K562 (cell line): ENCODE results near the gene MTFR2. TPM values are rescaled to one million over a fixed set of nuclear protein-coding genes. Genes with fewer than 3 reads are reported as not detected.

Experiments used
- ETV1 ChIP-seq: fragments of 450-650 bp; conservative IDR thresholded peaks from 2 replicates; pipeline ENCODE4 v1.6.1; 2016; ENCODE audit warnings: missing genetic modification characterization, control low read depth, low read depth, missing compliant biosample characterization
- MTA3 ChIP-seq: fragments of 450-650 bp; formaldehyde crosslinking; IDR thresholded peaks from 2 replicates; pipeline ENCODE4 v1.6.1; 2017; ENCODE audit warnings: mild to moderate bottlenecking, borderline replicate concordance
- NCOA4 ChIP-seq: fragments of 450-650 bp; IDR thresholded peaks from 2 replicates; pipeline ENCODE4 v1.6.1; 2018; ENCODE audit warnings: mild to moderate bottlenecking; ENCODE audit not compliant: partially characterized antibody
- NONO ChIP-seq, 2 experiments: fragments of 200-400 bp in 1 of 2; fragments of 450-650 bp in 1 of 2; formaldehyde crosslinking in 1 of 2; IDR thresholded peaks; 2 replicates each; pipeline ENCODE4 v1.6.1; 2017; ENCODE audit warnings: low read depth in 2 of 2, mild to moderate bottlenecking in 2 of 2, moderate library complexity in 2 of 2, low read length in 1 of 2
- PHTF2 ChIP-seq: fragments of 250-450 bp; sonication (Bioruptor Pico); IDR thresholded peaks from 2 replicates; pipeline ENCODE4 v1.5.0; 2021; ENCODE audit warnings: mild to moderate bottlenecking
- RBBP5 ChIP-seq: fragments of 200-600 bp; sonication (generic); IDR thresholded peaks from 2 replicates; pipeline ENCODE4 v1.6.1; 2012; ENCODE audit warnings: borderline replicate concordance, mild to moderate bottlenecking, low read length, control low read depth, inconsistent platforms; ENCODE audit not compliant: insufficient read depth, poor library complexity, severe bottlenecking
- RCOR1 ChIP-seq, 2 experiments: IDR thresholded peaks; 2 replicates each; pipeline ENCODE4 v1.6.1; 2012; ENCODE audit warnings: low read depth in 2 of 2, low read length in 2 of 2, borderline replicate concordance in 1 of 2, improper control_type of control experiment in 1 of 2
- TRIM28 ChIP-seq: fragments of 450-650 bp; IDR thresholded peaks from 2 replicates; pipeline ENCODE4 v1.6.1; 2017
- ZEB2 ChIP-seq: fragments of 450-650 bp; IDR thresholded peaks from 2 replicates; pipeline ENCODE4 v1.6.1; 2016
- ZNF311 ChIP-seq: fragments of 250-450 bp; sonication (Bioruptor Pico); IDR thresholded peaks from 2 replicates; pipeline ENCODE4 v1.4.0; 2020; ENCODE audit warnings: mild to moderate bottlenecking, moderate library complexity
- ZNF589 ChIP-seq: fragments of 200-800 bp; sonication (Bioruptor generic); IDR thresholded peaks from 2 replicates; pipeline ENCODE4 v1.6.1; 2016; ENCODE audit warnings: low read depth, missing genetic modification characterization, missing compliant biosample characterization
- polyA plus RNA-seq, 8 experiments: library from polyadenylated mRNA; depleted of rRNA in 4 of 8; stranded (reverse) in 5 of 8; unstranded in 3 of 8; fragments of >200 nt; fragmentation: Nextera tagmentation in 2 of 8; fragmentation: Illumina TruSeq in 1 of 8; extraction: Ambion mirVana in 2 of 8; extraction: Trizol in 1 of 8; gene quantifications; 2 replicates each; pipeline versions ENCODE4 v1.2.1 to v1.2.3, GENCODE V29; 2011 to 2014; ENCODE audit warnings: inconsistent platforms in 1 of 8, missing spikeins in 1 of 8
- total RNA-seq, 7 experiments: library from RNA; depleted of rRNA in 6 of 7; stranded (reverse); fragments of >200 nt in 6 of 7; fragmentation: Illumina TruSeq in 2 of 7; extraction: Trizol in 2 of 7; gene quantifications; 2 replicates each; pipeline versions ENCODE4 v1.2.1 to v1.2.3, GENCODE V29; 2011 to 2021; ENCODE audit warnings: low replicate concordance in 1 of 7
- TF ChIP-seq, protein P1 (sequence below), 2 experiments: fragments of 450-650 bp; conservative IDR thresholded peaks; 2 replicates each; pipeline ENCODE4 v1.6.1; 2017; ENCODE audit warnings: mild to moderate bottlenecking in 2 of 2, moderate library complexity in 2 of 2
- TF ChIP-seq, protein P2 (sequence below): fragments of 250-450 bp; sonication (Bioruptor Pico); IDR thresholded peaks from 2 replicates; pipeline ENCODE4 v1.4.0; 2020; ENCODE audit warnings: borderline replicate concordance
- TF ChIP-seq, protein P3 (sequence below), 3 experiments: fragments of 200-800 bp in 1 of 3; fragments of 250-450 bp in 1 of 3; fragments of 450-650 bp in 1 of 3; sonication (Bioruptor Pico) in 1 of 3; sonication (Bioruptor generic) in 1 of 3; formaldehyde crosslinking in 1 of 3; IDR thresholded peaks; 2 replicates each; pipeline versions ENCODE4 v1.6.1 to v1.8.0; 2016 to 2022; ENCODE audit warnings: mild to moderate bottlenecking in 2 of 3, missing genetic modification characterization in 2 of 3, missing compliant biosample characterization in 1 of 3, moderate library complexity in 1 of 3
- TF ChIP-seq, protein P4 (sequence below): fragments of 200-400 bp; formaldehyde crosslinking; IDR thresholded peaks from 2 replicates; pipeline ENCODE4 v1.6.1; 2017; ENCODE audit warnings: mild to moderate bottlenecking, low read depth, low read length, moderate library complexity
- TF ChIP-seq, protein P5 (sequence below): fragments of 250-450 bp; sonication (Bioruptor Pico); IDR thresholded peaks from 2 replicates; pipeline ENCODE4 v1.8.0; 2022; ENCODE audit warnings: moderate library complexity, mild to moderate bottlenecking, inconsistent platforms

The MTFR2 gene
- total and polyA plus RNA-seq, 9 of the 15 experiments (the other 6 are each of a cell fraction or from before 2014, with no cell fraction given), result 10.1 to 63.3 (median 45.9) TPM

DNA sequence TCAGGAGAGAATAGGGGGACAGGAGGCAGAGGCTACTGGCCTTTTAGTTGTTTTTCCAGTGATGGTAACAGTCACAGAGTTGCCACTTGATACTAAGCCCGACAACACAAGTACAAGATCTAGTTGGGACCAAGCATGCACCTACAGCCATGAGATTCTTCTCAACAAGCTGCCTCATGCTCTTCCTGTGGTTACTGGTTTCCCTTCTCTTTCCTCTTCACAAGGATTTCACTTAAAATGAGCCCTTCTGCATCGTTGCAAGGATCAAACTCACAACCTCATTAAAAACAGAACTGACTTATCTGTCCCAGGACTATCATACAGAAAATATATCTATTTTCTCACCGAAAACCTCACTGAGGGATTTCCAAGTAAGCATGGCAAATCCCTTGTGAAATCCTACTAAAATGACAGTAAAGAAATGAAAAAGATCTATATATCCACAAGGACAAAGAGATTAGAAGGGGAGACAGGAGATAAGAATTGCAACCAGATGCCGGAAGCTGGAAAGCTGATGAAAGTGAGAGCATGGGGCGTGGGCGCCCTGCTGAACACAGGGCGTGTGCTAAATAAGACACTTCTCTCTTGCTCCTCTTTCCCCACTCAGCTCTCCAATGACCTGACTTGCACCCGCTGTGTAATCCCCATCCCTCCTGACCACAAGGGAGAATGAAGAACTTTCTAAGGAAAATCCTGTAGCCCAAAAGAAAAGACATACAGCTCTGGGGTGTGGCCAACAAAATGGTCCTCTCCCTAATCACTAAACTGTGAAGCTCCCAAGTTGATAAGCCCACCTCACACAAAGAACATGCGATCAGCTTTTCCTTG lies 13.4 kb downstream of the MTFR2 start (continued):
- TF ChIP-seq TRIM28, result no peak
- TF ChIP-seq, protein P1, sequence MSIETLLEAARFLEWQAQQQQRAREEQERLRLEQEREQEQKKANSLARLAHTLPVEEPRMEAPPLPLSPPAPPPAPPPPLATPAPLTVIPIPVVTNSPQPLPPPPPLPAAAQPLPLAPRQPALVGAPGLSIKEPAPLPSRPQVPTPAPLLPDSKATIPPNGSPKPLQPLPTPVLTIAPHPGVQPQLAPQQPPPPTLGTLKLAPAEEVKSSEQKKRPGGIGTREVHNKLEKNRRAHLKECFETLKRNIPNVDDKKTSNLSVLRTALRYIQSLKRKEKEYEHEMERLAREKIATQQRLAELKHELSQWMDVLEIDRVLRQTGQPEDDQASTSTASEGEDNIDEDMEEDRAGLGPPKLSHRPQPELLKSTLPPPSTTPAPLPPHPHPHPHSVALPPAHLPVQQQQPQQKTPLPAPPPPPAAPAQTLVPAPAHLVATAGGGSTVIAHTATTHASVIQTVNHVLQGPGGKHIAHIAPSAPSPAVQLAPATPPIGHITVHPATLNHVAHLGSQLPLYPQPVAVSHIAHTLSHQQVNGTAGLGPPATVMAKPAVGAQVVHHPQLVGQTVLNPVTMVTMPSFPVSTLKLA (conservative IDR thresholded peaks at IDR 0.05), result peak; percentile 74 to 82
- TF ChIP-seq, protein P2, sequence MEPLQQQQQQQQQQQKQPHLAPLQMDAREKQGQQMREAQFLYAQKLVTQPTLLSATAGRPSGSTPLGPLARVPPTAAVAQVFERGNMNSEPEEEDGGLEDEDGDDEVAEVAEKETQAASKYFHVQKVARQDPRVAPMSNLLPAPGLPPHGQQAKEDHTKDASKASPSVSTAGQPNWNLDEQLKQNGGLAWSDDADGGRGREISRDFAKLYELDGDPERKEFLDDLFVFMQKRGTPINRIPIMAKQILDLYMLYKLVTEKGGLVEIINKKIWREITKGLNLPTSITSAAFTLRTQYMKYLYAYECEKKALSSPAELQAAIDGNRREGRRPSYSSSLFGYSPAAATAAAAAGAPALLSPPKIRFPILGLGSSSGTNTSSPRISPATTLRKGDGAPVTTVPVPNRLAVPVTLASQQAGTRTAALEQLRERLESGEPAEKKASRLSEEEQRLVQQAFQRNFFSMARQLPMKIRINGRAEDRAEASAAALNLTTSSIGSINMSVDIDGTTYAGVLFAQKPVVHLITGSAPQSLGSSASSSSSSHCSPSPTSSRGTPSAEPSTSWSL (CRISPR knock-in tag), result no peak
- TF ChIP-seq MTA3, result peak; percentile 56; the same call in 1 of the 2 replicates
- TF ChIP-seq, protein P3, sequence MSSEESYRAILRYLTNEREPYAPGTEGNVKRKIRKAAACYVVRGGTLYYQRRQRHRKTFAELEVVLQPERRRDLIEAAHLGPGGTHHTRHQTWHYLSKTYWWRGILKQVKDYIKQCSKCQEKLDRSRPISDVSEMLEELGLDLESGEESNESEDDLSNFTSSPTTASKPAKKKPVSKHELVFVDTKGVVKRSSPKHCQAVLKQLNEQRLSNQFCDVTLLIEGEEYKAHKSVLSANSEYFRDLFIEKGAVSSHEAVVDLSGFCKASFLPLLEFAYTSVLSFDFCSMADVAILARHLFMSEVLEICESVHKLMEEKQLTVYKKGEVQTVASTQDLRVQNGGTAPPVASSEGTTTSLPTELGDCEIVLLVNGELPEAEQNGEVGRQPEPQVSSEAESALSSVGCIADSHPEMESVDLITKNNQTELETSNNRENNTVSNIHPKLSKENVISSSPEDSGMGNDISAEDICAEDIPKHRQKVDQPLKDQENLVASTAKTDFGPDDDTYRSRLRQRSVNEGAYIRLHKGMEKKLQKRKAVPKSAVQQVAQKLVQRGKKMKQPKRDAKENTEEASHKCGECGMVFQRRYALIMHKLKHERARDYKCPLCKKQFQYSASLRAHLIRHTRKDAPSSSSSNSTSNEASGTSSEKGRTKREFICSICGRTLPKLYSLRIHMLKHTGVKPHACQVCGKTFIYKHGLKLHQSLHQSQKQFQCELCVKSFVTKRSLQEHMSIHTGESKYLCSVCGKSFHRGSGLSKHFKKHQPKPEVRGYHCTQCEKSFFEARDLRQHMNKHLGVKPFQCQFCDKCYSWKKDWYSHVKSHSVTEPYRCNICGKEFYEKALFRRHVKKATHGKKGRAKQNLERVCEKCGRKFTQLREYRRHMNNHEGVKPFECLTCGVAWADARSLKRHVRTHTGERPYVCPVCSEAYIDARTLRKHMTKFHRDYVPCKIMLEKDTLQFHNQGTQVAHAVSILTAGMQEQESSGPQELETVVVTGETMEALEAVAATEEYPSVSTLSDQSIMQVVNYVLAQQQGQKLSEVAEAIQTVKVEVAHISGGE (CRISPR knock-in tag; IDR thresholded peaks at IDR 0.05), result no peak
- TF ChIP-seq PHTF2, result no peak
- TF ChIP-seq, protein P4, sequence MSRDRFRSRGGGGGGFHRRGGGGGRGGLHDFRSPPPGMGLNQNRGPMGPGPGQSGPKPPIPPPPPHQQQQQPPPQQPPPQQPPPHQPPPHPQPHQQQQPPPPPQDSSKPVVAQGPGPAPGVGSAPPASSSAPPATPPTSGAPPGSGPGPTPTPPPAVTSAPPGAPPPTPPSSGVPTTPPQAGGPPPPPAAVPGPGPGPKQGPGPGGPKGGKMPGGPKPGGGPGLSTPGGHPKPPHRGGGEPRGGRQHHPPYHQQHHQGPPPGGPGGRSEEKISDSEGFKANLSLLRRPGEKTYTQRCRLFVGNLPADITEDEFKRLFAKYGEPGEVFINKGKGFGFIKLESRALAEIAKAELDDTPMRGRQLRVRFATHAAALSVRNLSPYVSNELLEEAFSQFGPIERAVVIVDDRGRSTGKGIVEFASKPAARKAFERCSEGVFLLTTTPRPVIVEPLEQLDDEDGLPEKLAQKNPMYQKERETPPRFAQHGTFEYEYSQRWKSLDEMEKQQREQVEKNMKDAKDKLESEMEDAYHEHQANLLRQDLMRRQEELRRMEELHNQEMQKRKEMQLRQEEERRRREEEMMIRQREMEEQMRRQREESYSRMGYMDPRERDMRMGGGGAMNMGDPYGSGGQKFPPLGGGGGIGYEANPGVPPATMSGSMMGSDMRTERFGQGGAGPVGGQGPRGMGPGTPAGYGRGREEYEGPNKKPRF, result no peak
- TF ChIP-seq RCOR1 (IDR thresholded peaks at IDR 0.05; ENCODE audit: borderline replicate concordance in 1 of 2, low read depth in 2 of 2, low read length in 2 of 2), result peak in 1 of 2 experiments; percentile 91; a peak in 2 of 4 replicates
- no peak; the same call in 1 of the 2 replicates for TF ChIP-seq ZNF589
- TF ChIP-seq NCOA4, result no peak
- TF ChIP-seq ETV1 (tag), result peak; percentile 96
- TF ChIP-seq NONO (IDR thresholded peaks at IDR 0.05; ENCODE audit: low read depth in 2 of 2, low read length in 1 of 2), result no peak
- TF ChIP-seq ZEB2, result peak; percentile 58
- no peak for TF ChIP-seq ZNF311
- TF ChIP-seq, protein P5, sequence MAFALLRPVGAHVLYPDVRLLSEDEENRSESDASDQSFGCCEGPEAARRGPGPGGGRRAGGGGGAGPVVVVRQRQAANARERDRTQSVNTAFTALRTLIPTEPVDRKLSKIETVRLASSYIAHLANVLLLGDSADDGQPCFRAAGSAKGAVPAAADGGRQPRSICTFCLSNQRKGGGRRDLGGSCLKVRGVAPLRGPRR, result no peak
- peak; percentile 37 for TF ChIP-seq RBBP5
